UCSD-AML1 (cell line): ENCODE data around the gene ARNT2.

Experiments
- DNase-seq: peaks from one replicate; lab custom pipeline; 2025; ENCODE audit not compliant: unreplicated experiment; lab: John Stamatoyannopoulos, UW

The ARNT2 gene

GRCh38 chr15:80489030-80489594 is 84.9 kb downstream of the ARNT2 start:
- no peak for DNase-seq

DNA sequence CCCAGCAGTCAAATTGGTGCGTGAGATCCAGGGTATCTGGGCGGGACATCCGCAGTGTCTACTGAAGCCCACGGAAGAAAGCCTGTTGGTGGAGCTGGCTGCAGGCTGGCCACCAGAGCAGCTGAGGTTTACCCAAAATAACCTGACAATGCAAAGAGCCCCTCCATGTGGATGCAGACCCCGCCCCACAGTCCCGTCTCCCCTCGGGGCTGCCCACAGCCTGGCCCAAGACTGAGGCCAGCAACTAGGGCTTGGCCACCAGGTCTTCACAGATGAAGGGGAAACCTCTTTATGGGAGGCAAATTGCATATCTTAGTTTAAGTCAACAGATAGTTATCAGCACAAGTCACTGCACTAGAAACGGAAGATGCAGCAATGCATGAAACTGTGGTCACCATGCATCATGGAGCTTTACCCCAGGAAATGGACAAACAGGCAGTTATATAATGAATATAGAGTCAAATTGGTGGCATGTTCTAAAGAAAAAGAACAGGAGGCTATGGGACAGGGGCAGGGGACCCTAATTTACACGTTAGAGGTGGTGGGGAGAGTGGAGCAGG is 86.3 kb downstream of the ARNT2 start:
- DNase-seq = no peak

DNA sequence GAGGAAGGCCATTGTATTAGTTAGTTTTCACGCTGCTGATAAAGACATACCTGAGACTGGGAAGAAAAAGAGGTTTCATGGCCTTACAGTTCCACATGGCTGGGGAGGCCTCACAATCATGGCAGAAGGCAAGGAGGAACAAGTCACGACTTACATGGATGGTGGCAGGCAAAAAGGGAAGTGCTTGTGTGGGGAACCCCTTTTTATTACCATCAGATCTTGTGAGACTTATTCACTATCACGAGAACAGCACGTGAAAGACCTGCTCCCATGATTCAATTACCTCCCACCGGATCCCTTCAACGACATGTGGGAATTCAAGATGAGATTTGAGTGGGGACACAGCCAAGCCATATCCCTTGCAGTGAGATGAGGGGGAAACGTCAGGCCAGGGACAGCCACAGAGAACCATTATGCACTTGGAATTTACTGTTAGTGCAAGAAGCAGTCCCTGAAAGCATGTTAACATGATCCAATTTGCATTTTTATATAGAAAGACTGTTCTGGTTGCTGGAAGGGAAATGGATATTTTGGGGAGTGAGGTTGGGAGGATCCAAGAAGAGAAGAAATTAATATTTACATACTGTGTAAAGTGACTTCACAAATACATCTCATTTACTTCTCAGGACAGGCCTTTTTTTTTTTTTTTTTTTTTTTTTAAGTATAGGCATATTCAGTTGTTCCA is 87.1 kb downstream of the ARNT2 start:
- no peak for DNase-seq

DNA sequence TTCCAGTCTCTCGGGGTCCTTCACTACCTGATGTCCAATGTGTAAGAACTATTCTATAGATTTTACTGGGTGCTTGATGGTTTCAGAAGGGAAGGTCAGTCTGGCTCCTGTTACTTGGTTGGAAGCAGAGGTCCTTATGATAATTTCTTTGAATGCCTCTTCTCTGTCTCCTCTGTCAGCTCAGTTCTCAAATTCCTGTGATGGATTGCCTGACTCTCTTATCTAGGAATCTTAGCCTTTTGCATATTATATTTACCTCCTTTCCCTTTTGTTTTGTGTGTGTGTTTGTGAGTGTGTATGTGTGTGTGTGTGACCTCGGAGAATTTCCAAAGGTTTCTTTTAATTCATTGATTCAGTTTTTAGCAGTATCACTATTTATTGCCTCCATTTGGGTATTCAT is 88.2 kb downstream of the ARNT2 start:
- no peak for DNase-seq

DNA sequence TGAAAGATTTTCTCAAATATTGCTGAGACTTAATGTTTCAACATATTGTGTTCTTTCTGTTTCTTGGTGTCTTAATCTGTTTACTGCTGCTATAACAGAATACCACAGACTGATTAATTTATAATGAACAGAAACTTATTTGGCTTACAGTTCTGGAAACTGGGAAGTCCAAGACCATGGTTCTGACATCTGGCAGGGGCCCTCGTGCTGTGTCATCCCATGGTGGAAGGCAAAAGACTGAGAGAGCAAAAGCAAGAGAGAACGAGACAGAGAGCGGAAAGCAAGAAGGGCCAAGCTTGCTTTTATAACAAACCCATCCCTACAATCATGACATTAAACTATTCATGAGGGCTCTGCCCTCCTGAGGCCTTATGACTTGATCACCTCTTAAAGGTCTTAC is 88.7 kb downstream of the ARNT2 start:
- no peak for DNase-seq

- no peak for DNase-seq
These were observed 90.2 kb downstream of the ARNT2 start for GRCh38 chr15:80494351-80494751.

- no peak for DNase-seq
These were observed 90.6 kb downstream of the ARNT2 start for GRCh38 chr15:80494756-80495155.

GRCh38 chr15:80495401-80495942 is 91.3 kb downstream of the ARNT2 start:
- DNase-seq = no peak

DNA sequence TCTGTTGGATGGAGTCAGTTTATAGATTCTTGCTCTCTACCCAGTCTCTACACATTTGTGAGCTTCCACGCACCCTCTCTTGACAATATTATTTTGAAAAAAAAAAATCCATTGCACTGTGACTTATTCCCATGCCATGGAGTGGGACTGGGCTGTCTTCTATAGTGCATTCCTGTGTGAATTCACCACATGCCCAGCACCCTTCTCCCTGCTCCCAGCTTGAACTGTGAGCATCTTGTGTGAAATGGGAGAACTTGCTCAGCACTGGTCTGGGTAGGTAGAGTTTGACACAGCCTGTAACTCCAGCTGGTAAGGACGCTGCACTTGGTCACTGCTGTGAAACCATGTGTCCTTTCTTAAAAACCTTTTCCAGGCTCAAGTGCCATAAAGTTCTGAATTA is 91.9 kb downstream of the ARNT2 start:
- no peak for DNase-seq

DNA sequence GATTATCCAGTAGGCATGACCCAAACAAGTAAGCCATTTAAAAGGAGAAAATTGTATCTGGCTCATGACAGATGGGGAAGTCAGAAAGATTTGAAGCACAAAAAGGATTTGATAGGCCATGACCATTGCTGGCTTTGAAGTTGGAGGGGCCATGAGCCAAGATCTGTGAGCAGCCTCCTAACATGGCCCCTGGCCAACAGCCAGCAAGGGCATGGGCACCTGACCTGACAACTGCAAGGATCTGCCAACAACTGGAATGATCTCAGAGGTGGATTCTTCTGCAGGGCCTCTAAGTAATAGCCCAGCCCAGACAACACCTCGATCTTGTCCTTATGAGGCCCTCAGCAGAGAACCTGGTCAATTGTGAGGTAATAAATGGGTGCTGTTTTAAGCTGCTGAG is 93.0 kb downstream of the ARNT2 start:
- DNase-seq = no peak

- no peak for DNase-seq
These were observed 94.5 kb downstream of the ARNT2 start for GRCh38 chr15:80498652-80499051.

DNA sequence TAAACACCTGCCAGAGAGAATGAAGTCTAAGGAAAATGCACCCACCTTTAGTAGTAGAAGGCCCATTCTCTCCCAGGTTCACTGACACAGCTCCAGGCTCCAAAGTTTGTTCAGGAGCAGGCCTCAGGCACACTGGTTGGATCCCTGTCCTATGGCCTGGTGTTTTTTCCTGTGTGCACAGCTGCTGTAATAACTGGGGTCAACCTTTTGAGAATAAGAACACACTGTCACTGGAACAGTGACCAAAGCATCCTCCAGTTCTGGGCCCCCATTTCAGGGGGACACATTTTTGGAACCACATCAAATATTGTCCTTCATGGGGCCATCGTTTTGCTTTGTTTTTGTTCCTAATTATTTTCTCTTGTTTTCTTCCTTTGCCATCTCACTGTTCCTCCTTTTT is 95.8 kb downstream of the ARNT2 start:
- DNase-seq = no peak

DNA sequence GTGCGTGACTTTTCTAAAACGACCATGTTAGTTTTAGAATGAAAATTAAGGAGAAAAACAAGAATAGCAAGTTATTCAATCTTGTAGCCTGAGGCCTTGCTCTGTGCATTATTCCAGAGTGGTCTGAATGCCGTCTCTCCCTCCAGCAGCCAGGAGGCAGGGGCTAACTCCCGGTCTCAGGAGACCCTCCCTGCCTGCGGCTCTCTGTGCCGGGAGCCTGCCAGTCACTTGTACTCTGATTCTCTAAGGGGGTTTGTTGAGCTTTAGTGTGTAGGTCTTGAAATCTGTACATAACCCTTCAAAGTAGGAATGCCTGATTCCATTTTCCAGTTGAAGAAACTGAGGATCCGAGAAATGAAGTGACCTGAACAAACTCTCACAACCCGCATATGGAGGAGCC is 97.3 kb downstream of the ARNT2 start:
- no peak for DNase-seq

DNA sequence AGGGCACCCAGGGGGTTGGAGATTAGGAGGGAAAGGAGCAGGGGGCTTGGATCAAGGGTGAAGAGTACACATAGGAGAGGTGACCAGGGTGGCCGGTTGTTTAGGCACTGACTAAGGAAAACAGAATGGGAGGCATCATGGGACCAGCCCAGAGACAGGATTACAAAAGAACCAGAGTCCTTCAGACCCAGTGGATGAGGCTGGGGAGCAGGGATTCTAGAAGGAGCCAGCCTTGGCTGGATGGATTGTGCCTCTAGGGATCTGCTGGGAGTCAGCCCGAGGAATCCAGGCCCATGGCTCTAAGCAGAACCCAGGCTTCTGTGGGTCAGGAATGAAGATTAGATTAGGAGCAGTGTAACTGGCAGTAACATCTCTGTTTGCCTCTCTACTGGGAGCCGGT is 98.6 kb downstream of the ARNT2 start:
- no peak for DNase-seq

GRCh38 chr15:80503319-80503952 is 99.3 kb downstream of the ARNT2 start:
- no peak for DNase-seq

GRCh38 chr15:80504931-80505330 is 100.7 kb downstream of the ARNT2 start:
- no peak for DNase-seq

DNA sequence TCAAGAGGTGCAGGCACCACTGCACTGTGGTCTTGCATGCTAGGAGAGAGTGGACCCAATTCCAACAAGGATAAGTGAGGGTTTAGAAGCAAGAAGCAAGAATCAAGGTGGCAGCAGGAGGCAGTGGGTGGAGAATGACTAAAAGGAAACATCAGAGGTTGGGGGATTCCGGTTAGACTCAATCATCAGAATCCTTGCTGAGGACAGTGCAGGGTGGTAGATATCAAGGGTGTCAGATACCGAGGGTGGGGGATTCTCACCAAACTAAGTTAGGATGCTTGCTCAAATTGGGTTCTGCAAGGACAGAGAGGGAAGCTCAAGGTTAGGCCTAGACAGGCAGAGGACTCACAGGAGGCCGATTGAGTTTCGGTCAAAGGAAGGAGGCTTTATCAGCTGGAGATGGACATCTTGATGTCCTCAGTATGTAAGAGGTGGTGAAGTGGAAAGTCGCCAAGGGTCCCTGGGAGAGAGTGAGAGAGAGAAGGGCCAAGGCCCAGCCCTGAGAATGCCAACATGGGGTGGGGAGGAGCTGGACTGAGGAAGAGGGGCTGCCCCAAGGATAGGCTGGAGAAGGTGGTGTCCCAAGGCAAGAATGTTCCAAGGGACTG is 102.2 kb downstream of the ARNT2 start:
- DNase-seq = no peak

GRCh38 chr15:80507131-80507530 is 102.9 kb downstream of the ARNT2 start:
- no peak for DNase-seq

GRCh38 chr15:80507638-80508316 is 103.6 kb downstream of the ARNT2 start:
- no peak for DNase-seq

DNA sequence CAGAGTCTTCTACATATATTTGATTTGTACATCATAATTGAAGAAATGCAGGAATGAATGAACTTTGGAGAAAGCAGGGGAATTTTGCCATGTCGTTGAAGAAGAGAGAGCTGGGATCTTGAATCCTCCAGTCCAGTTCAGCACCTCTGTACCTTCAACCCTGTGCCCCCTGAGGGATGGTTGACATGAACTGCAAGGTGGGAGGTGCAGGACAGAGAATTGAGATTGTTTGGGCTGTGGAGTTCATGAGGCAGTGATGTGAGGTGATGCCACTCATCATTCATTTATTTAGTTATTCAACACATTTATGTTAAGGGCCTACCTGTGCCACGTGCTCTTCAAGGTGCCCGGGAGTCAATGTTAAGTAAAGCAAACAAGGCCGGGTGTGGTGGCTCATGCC is 104.6 kb downstream of the ARNT2 start:
- DNase-seq = no peak

DNA sequence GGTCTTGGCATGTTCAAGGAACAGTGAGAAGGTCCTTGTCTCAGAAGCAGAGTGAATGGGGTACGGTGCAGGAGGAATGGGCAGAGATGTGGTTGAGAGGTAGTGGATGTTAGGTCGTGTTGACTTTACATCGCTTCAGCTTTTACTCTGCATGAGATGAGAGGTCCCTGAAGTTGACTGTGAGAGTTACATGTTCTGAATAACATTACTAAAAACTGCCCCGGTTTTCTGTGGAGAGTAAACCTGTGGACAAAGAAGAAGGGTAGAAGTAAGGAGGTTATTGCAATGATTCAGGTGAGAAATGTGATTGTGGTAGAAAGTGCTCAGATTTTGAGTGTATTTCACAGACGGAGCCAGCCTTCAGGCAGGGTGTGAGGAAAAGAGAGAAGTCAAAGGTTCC is 105.6 kb downstream of the ARNT2 start:
- DNase-seq = no peak
